HG03457 (cell line): ENCODE data around the gene C4orf50.
"Not testable (repeated sequence)": the region's sequence is repeated elsewhere in the genome, so short reads cannot be mapped to it uniquely, and the experiment has no call there.

ENCODE experiments used
- ATAC-seq: cut with Tn5 transposase; IDR thresholded peaks from one replicate; pipeline ENCODE4 v1.9.1; 2021; ENCODE audit warnings: moderate number of reproducible peaks; ENCODE audit not compliant: unreplicated experiment

C4orf50 gene

DNA sequence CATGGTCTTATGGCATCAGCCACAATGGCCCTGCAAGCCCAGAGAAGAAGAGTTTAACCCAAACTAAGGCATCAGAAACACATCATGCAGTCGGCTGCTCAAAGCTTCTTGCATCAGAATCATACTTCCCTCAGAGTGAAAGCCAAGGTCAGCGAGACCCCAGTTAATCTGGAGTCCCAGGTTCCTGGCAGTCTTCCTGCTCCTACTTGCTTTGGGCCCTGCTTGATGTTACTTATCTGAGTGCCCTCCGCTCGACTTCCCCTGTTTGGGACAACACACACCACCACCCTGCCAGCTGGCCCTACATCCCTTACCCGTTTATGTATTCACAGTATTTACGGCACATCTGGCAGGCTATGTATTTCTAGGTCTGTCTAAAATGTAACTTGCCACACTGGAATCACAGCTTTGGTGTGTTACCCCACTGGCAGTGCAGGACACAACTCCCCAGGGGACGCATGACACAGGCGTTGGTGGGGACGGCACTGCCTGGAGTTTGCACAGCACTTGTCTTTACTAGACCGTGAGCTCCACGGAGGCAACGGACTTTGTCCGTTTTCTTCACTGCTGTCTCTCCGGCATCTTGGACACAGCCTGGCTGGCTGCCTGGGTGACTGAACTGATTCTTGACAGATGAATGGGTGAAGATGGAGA is 148.1 kb downstream of the C4orf50 start:
- no peak for ATAC-seq

DNA sequence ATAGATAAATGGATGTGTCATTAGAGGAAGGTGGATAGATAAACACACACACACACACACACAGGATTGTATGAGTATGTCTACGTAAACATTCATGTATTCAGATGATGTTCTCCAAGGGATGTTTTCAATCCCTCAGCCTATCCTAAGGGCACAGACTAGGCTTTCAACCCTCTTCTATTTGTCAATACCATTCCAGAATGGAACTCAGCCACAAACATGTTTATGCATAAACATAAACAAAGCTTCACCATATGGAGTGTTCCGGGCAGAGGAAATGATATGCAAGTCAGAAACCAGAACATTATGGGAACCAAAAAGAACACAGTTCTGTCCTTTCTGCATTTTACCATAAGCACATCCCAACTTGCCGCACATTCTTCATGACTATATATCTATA is 150.4 kb downstream of the C4orf50 start:
- ATAC-seq, result no peak

DNA sequence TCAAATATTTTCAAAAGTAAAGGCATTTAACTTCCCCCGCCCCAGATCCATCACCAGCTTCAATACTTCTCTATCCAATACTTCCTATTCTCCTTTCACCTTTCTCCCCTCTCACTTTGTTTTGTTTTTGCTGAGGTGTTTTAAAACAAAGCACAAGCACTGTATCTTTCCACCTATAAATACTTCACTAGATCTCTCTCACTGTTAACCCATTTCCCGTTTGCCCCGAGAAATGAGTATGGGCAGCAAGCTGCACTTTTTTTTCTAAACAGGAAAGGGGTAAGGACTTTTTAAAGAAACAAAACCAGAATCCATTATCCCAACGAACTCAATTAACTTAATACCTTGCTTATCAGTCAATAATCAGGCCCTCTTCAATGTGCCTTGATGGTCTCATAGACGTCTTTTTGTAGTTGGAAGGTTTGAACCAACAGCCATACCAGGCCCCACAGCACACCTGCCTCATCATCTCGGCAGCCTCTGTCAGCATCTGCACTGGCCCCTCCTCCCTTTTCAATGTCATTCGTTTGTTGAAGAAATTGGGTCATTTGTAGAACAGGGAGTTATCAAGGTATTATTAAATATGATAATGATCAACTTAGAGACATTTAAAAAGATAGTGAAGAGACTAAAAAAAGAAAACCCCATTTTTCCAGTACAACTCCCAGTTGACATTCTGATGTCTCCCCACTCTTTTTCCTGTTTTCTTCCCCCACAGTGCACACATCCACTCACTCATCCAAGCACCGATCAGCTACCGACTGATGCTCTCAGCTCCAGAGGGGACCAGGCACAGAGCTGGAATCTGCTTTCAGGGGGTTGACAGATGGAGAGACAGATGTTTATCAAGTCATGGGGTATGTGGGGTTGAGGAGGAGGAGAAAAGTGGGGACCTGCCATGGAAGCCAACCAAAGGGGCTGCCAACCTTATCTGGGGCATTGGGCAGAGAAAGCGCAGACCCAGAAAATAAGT is 151.1 kb downstream of the C4orf50 start:
- ATAC-seq, result no peak

DNA sequence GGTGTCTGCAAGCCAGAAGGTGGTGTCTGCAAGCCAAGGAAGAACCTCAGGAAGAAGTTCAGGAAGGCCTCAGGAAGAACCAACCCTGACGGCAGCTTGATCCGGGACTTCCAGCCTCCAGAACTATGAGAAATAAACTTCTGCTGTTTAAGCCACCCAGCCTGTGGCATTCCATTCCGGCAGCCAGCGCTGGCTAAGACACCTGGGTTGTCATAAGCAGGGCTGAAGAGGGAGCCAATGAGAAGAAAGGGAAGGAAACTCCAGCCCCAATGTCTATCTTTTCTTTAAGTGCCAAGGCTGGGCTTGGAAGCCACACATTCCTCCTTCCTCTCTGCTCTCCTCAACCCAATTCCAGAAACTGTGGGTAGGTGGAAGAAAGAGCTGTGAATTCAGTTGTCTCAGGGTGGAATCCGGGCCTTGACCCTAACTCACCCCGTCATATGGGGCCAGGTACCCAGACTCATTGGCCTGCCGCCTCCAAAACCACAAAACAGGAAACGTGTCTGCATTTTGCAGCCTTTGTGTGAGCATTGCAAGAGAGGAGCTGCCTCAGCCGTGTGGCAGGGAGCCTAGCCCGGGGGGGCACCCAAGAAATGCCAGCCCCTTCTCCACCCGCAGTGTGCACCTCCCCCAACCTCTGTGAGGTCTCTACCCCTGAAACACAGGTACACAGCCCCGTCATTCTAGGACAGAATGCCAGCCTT is 152.2 kb downstream of the C4orf50 start:
- no peak for ATAC-seq

DNA sequence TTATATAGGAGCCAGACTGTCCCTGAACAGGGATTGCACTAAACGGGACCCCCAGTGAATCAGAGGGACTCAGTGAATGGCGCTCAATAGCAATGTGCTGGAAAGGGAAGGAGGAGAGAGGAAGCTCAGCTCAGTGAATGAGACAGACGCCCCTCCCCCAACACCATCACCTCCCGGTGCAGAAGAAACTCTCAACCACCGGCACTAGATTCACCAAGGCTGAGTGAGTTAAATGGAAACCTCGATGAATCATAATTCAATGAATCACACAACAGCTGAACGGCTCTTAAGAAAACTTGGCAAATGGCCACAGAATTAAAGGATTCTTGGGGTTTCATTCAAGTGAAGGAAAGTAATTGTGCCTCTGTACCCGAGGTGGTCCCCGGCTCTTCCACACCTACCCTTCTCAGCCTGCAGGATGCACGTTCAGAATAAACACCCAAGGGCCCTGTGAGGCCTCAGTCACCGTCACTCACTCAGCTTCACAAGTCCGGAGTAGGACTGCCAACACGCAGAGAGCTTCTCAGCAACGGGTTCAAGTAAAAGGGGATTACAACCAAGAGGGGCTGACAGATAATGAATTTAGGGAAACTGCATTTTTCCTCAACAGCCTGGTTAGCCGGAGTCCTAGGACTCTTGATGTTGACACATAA is 154.6 kb downstream of the C4orf50 start:
- ATAC-seq, result no peak

DNA sequence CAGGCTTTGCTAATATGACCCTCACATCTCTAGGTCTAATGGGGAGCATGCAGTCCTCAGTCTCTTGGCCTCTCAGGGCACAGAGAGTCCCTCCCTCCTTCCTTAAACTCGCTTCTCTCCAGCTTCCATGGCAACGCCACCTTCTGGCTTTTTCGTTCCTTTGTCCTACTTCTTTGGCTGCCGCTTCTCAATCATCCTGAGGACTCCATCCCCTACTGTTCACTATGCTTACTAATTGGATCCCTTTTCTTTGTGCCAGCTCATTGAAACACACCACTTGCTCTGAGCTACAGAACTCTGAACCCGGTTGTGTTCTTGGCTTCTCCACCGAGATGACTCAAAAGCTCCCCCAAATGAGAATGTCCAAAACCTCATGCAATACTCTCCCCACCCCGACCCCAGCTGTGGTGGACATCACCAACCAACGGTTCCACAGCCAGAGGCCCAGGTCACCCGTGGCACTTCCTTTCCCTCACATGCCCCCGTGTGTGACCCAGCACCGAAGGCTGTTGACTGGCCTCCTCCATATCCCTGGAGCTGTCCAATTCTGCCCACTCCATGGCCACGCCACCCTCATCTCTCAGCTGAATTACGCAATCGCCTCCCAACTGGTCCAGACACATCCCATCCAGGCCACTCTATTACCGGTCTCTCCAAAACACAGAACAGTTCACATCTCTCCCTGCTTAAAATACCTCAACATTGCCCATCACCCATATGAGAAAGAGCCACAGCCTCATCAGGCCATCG is 160.0 kb downstream of the C4orf50 start:
- ATAC-seq, result no peak

DNA sequence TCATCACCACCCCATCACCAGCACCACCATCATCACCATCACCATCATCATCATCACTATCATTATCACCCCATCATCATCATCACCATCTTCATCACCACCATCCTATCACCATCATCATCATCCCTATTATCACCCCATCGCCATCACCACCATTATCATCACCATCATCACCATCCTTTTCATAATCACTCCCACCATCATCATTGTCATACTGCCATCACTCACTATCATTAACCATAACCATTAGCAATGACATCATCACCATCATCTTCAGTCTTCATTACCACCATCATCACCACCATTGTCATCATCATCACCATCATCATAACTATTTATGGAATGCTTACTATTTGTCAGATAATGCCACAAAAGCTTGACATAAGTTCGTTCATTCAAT is 161.0 kb downstream of the C4orf50 start:
- ATAC-seq, result no peak

DNA sequence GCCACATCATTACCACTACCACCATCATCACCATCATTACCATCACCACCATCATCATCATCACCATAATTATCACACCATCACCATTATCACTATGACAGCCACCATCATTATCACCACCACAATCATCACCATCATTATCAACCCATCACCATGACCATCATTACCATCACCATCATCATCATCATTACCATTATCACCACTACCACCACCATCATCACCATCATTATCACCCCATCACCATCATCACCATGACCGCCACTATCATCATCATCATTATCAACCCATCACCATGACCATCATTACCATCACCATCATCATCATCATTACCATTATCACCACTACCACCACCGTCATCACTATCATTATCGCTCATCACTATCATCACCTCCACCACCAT is 161.9 kb downstream of the C4orf50 start:
- ATAC-seq, result not testable (repeated sequence)

DNA sequence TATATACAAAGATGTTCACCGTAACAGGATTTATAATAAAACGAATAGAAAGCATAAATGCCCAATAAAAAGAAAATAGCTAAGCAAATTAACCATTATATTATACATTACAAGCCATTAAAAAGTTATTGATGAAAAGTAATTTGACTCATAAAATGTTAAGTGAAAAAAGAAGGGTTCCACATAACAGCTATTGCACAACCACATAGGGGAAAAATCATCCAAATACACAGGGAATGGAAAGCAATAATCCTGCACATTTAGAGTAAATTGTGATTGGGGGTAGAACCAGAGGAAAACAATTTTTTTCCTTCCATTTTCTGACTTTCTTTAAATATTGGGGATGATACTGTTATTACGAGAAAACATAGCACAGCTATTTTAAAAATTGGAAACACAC is 163.3 kb downstream of the C4orf50 start:
- ATAC-seq, result no peak

DNA sequence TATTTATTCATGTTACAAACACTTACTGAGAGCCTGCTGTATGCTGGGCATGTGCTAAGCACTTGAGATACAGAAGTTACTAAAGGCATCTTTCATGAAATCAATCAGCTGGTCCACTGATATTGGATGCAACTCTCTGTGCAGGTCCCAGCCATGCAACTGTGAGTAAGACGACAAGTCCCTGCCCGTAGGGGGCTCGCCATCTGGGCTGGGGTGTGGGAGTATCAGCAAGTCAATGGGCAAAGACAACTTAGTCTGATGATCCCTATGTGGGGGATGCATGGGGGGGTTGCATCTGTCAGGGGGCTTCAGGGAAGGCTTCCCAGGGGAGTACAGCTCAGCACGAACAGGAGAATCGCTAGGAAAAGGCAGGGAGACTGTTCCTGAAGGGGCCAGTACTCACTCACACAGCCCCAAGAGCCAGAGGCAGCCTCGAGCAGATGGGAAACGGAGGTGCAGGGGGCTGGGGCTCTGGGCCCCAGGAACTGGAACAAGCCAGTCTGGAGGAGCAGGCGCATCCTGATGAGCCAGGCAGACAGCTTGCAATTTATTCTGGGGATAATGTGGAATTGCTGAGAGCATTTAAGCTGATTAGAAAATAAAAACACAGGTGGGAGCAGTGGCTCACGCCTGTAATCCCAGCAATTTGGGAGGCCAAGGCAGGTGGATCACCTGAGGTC is 165.6 kb downstream of the C4orf50 start:
- no peak for ATAC-seq

DNA sequence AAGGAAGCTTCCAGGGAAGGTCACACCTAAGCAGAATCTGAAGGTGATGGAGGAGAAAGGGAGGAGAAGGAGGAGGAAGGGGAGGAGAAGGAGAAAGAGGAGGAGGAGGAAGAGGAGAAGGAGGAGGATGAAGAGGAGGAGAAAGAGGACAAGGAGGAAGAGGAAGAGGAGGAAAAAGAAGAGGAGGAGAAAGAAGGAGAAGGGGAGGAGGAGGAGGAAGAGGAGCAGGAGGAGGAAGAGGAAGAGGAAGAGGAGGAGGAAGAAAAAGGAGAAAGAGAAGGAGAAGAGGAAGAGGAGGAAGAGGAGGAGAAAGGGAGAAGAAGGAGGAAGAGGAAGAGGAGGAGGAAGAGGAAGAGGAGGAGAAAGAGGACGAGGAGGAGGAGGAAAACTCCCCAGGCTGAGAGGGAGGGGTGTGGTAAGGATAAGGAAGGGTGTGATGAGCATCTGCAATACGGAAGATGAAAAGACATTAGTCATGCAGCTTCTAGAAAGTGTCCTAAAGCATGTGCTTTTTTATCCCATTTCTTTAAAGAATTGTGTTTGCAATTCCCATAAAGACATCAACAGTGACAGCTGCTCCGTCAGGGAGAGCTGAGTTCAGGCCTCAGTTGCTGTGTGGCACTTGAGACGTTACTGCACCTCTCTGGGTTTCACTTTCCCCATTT is 166.5 kb downstream of the C4orf50 start:
- ATAC-seq, result no peak
